GM12878 (cell line): ENCODE data around the gene OR1I1. TPM values are rescaled to one million over a fixed set of nuclear protein-coding genes. Genes with fewer than 3 reads are reported as not detected.

Experiments
- ATAC-seq: fragments of 200-7000 bp; cut with Tn5 transposase; 3 replicates; pipeline ENCODE4 v1.9.1; 2020; ENCODE audit warnings: mild to moderate bottlenecking, moderate library complexity
- BruUV-seq: library from RNA; stranded (reverse); fragments of 400-500 nt; replicated peaks from 2 replicates; lab custom pipeline; 2021; lab: Mats Ljungman, UMichigan
- CTCF ChIA-PET: fragments of 300-600 bp; sonication (Branson Sonifier 250); formaldehyde crosslinking; extraction: SDS; loops from one replicate; lab custom pipeline; 2021; ENCODE audit warnings: inconsistent platforms; lab: Yijun Ruan, JAX
- POLR2A ChIA-PET: fragments of 350-600 bp; formaldehyde crosslinking; extraction: SDS; loops from one replicate; lab custom pipeline; 2021; ENCODE audit warnings: inconsistent platforms; lab: Charles Lee
- RAD21 ChIA-PET: fragments of 300-600 bp; sonication (Branson Sonifier 250); formaldehyde crosslinking; loops from one replicate; lab custom pipeline; 2023; ENCODE audit warnings: antibody characterized with exemption; ENCODE audit not compliant: unreplicated experiment; lab: Charles Lee
- SMC1A ChIA-PET: fragments of 300-600 bp; sonication (Branson Sonifier 250); formaldehyde crosslinking; loops from one replicate; lab custom pipeline; 2023; ENCODE audit not compliant: unreplicated experiment, uncharacterized antibody; lab: Charles Lee
- DNase-seq: peaks from one replicate; pipeline ENCODE4 v3.0.0-alpha.2; 2011; ENCODE audit warnings: low read depth, low spot score
- FAIRE-seq: peaks from 3 replicates; lab custom pipeline; 2011; peaks lifted over from hg19 to GRCh38; lab: Jason Lieb, UNC
- H2AFZ ChIP-seq: 2 replicates; pipeline ENCODE4 v1.6.0; 2011; ENCODE audit warnings: low read depth, low read length, control low read depth; ENCODE audit not compliant: control insufficient read depth
- H3K27ac ChIP-seq: 2 replicates; pipeline ENCODE4 v1.5.1; 2011; ENCODE audit warnings: control low read depth; ENCODE audit not compliant: control insufficient read depth, insufficient read depth
- H3K27me3 ChIP-seq, 2 experiments: replicated peaks in 1 of 2; 2 replicates each; pipeline versions ENCODE4 v1.6.0 to v1.6.1; 2011; ENCODE audit warnings: low read length in 1 of 2; ENCODE audit not compliant: control insufficient read depth in 2 of 2, insufficient read depth in 2 of 2
- H3K36me3 ChIP-seq, 2 experiments: 2 replicates each; pipeline ENCODE4 v1.5.1; 2011; ENCODE audit warnings: low read length in 1 of 2; ENCODE audit not compliant: control insufficient read depth in 2 of 2, insufficient read depth in 2 of 2
- H3K4me1 ChIP-seq: 2 replicates; pipeline ENCODE4 v1.6.1; 2011; ENCODE audit warnings: mild to moderate bottlenecking, low read length, moderate library complexity, mixed read lengths; ENCODE audit not compliant: control insufficient read depth, insufficient read depth
- H3K4me2 ChIP-seq: 2 replicates; pipeline ENCODE4 v1.6.0; 2011; ENCODE audit warnings: control low read depth; ENCODE audit not compliant: control insufficient read depth, insufficient read depth
- H3K4me3 ChIP-seq: fragments of 200-600 bp; sonication (generic); 2 replicates; pipeline ENCODE4 v1.5.1; 2016
- H3K79me2 ChIP-seq: 2 replicates; pipeline ENCODE4 v1.6.0; 2011; ENCODE audit warnings: low read length; ENCODE audit not compliant: control insufficient read depth, insufficient read depth
- H3K9ac ChIP-seq: 2 replicates; pipeline ENCODE4 v1.8.0; 2011; ENCODE audit warnings: low read length, control low read depth, mixed read lengths; ENCODE audit not compliant: control insufficient read depth, insufficient read depth
- H3K9me3 ChIP-seq: replicated peaks from 3 replicates; pipeline ENCODE4 v1.5.1; 2011; ENCODE audit warnings: mild to moderate bottlenecking, low read length; ENCODE audit not compliant: control insufficient read depth, insufficient read depth
- H4K20me1 ChIP-seq: 2 replicates; pipeline ENCODE4 v1.6.0; 2011; ENCODE audit not compliant: control insufficient read depth, insufficient read depth
- BCLAF1 ChIP-seq: fragments of 450-650 bp; IDR thresholded peaks from 2 replicates; pipeline ENCODE4 v1.6.1; 2017; ENCODE audit warnings: antibody characterized with exemption, mild to moderate bottlenecking, moderate library complexity
- ELK1 ChIP-seq: IDR thresholded peaks from 2 replicates; pipeline ENCODE4 v1.6.1; 2012; ENCODE audit warnings: low read depth, low read length, improper control_type of control experiment
- JUNB ChIP-seq: IDR thresholded peaks from 2 replicates; pipeline ENCODE4 v1.6.1; 2016; ENCODE audit warnings: antibody characterized with exemption, mild to moderate bottlenecking
- KLF5 ChIP-seq: fragments of 450-650 bp; IDR thresholded peaks from 2 replicates; pipeline ENCODE4 v1.6.1; 2014; ENCODE audit warnings: mild to moderate bottlenecking; ENCODE audit not compliant: partially characterized antibody
- MYB ChIP-seq: fragments of 150-350 bp; IDR thresholded peaks from 2 replicates; pipeline ENCODE4 v1.6.1; 2014; ENCODE audit warnings: mild to moderate bottlenecking, low read depth, low read length, borderline replicate concordance
- NBN ChIP-seq: fragments of 450-650 bp; IDR thresholded peaks from 2 replicates; pipeline ENCODE4 v1.6.1; 2016
- NFYA ChIP-seq: IDR thresholded peaks from 2 replicates; pipeline ENCODE4 v1.6.1; 2011; ENCODE audit warnings: low read depth, mild to moderate bottlenecking, low read length, improper control_type of control experiment, borderline replicate concordance
- NR2C2 ChIP-seq: IDR thresholded peaks from 2 replicates; pipeline ENCODE4 v1.6.1; 2011; ENCODE audit warnings: borderline replicate concordance, low read depth; ENCODE audit not compliant: control insufficient read depth, insufficient read length
- PKNOX1 ChIP-seq: fragments of 450-650 bp; IDR thresholded peaks from 2 replicates; pipeline ENCODE4 v1.6.1; 2016; ENCODE audit warnings: mild to moderate bottlenecking
- RUNX3 ChIP-seq: IDR thresholded peaks from 2 replicates; pipeline ENCODE4 v1.6.1; 2012; ENCODE audit warnings: low read length, inconsistent platforms
- STAT1 ChIP-seq: fragments of 450-650 bp; conservative IDR thresholded peaks from 2 replicates; pipeline ENCODE4 v1.6.1; 2014; ENCODE audit warnings: antibody characterized with exemption, mild to moderate bottlenecking
- WGBS: methylation state at CpG from one replicate; pipeline ENCODE4 v1.1.6; 2016; ENCODE audit warnings: low lambda C conversion rate; ENCODE audit not compliant: insufficient replicate concordance, insufficient coverage; ENCODE audit errors: missing lambda C conversion rate; 5-methylcytosine and 5-hydroxymethylcytosine counted together
- in situ Hi-C: fragments of 300-500 bp; cut with MboI; formaldehyde crosslinking; loops from 9 replicates; pipeline ENCODE4 v1.14.3; 2018; ENCODE audit warnings: mixed read lengths
- intact Hi-C: fragments of 100-400 bp; cut with micrococcal nuclease; formaldehyde crosslinking; loops from one replicate; pipeline ENCODE4 v1.14.2; 2022; ENCODE audit not compliant: unreplicated experiment
- polyA plus RNA-seq, 11 experiments: library from polyadenylated mRNA; depleted of rRNA in 4 of 11; unstranded in 6 of 11; stranded (reverse) in 5 of 11; fragments of >200 nt; fragmentation: Nextera tagmentation in 4 of 11; fragmentation: Illumina TruSeq in 1 of 11; extraction: Ambion mirVana in 4 of 11; extraction: Trizol in 1 of 11; gene quantifications; 1 replicate in 1 of 11; 2 replicates in 10 of 11; pipeline versions ENCODE4 v1.2.1 to v1.2.3, GENCODE V29; 2011 to 2016; ENCODE audit warnings: inconsistent platforms in 2 of 11, missing spikeins in 2 of 11, low read depth in 1 of 11
- total RNA-seq, 4 experiments: library from RNA; depleted of rRNA in 3 of 4; stranded (reverse); fragments of >200 nt in 3 of 4; fragmentation: Illumina TruSeq in 1 of 4; extraction: Trizol in 1 of 4; gene quantifications; 2 replicates each; pipeline versions ENCODE4 v1.2.1 to v1.2.3, GENCODE V29; 2013 to 2021
- TF ChIP-seq, protein P1 (sequence below): fragments of 450-650 bp; IDR thresholded peaks from 2 replicates; pipeline ENCODE4 v1.6.1; 2016; ENCODE audit warnings: mild to moderate bottlenecking, moderate library complexity, borderline replicate concordance
- TF ChIP-seq, protein P2 (sequence below), 3 experiments: IDR thresholded peaks in 2 of 3; conservative IDR thresholded peaks in 1 of 3; 2 replicates each; pipeline ENCODE4 v1.5.1; 2011; ENCODE audit warnings: low read depth in 3 of 3, low read length in 3 of 3, mild to moderate bottlenecking in 3 of 3, control low read depth in 2 of 3, moderate library complexity in 2 of 3, inconsistent platforms in 1 of 3, mixed read lengths in 1 of 3; ENCODE audit not compliant: control insufficient read depth in 2 of 3, insufficient read depth in 1 of 3; ENCODE audit errors: extremely low read depth in 1 of 3

The OR1I1 gene
- total and polyA plus RNA-seq, 10 of the 15 experiments (the other 5 are each of a cell fraction or from before 2014, with no cell fraction given) = not detected

- Histone ChIP-seq H3K27me3 (peaks cover 3 to 5% of the 10 kb centered on the region in 2 experiments; a peak in 2 of 4 replicates), H3K4me2 (no peak overlapping the region), H3K4me3 (no peak overlapping the region), H4K20me1 (no peaks in the 10 kb centered on the region), H3K79me2 (no peaks in the 10 kb centered on the region), H3K9ac (no peak overlapping the region), H3K4me1 (no peaks in the 10 kb centered on the region), H3K27ac (no peak overlapping the region), H2AFZ (no peak overlapping the region), H3K9me3 (no peaks in the 10 kb centered on the region; the same call in 2 of the 3 replicates), H3K36me3 (no peaks in the 10 kb centered on the region)
- ChIA-PET POLR2A (no interaction called here), CTCF (interaction anchor here (1.1 kb wide), 1 partner anchor 12 kb away, joined by 3 read pairs; no protein-coding TSS in a partner anchor), RAD21 (no interaction called here), SMC1A (no interaction called here)
- DNase-seq (no peak), ATAC-seq (no peak), FAIRE-seq (no peak)
- intact Hi-C loops (no loop called here), in situ Hi-C loops (no loop called here)
- BruUV-seq = no TSS peak
- whole genome bisulfite sequencing = 0% methylated on average over 1 of the region's 1 CpG
- TF ChIP-seq BCLAF1 (no peak), PKNOX1 (no peak), MYB (no peak), RUNX3 (no peak), STAT1 (no peak), ELK1 (no peak), NFYA (no peak), NBN (no peak), KLF5 (no peak), NR2C2 (no peak), JUNB (no peak)
- TF ChIP-seq, protein P1, sequence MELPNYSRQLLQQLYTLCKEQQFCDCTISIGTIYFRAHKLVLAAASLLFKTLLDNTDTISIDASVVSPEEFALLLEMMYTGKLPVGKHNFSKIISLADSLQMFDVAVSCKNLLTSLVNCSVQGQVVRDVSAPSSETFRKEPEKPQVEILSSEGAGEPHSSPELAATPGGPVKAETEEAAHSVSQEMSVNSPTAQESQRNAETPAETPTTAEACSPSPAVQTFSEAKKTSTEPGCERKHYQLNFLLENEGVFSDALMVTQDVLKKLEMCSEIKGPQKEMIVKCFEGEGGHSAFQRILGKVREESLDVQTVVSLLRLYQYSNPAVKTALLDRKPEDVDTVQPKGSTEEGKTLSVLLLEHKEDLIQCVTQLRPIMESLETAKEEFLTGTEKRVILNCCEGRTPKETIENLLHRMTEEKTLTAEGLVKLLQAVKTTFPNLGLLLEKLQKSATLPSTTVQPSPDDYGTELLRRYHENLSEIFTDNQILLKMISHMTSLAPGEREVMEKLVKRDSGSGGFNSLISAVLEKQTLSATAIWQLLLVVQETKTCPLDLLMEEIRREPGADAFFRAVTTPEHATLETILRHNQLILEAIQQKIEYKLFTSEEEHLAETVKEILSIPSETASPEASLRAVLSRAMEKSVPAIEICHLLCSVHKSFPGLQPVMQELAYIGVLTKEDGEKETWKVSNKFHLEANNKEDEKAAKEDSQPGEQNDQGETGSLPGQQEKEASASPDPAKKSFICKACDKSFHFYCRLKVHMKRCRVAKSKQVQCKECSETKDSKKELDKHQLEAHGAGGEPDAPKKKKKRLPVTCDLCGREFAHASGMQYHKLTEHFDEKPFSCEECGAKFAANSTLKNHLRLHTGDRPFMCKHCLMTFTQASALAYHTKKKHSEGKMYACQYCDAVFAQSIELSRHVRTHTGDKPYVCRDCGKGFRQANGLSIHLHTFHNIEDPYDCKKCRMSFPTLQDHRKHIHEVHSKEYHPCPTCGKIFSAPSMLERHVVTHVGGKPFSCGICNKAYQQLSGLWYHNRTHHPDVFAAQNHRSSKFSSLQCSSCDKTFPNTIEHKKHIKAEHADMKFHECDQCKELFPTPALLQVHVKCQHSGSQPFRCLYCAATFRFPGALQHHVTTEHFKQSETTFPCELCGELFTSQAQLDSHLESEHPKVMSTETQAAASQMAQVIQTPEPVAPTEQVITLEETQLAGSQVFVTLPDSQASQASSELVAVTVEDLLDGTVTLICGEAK = no peak
- TF ChIP-seq, protein P2, sequence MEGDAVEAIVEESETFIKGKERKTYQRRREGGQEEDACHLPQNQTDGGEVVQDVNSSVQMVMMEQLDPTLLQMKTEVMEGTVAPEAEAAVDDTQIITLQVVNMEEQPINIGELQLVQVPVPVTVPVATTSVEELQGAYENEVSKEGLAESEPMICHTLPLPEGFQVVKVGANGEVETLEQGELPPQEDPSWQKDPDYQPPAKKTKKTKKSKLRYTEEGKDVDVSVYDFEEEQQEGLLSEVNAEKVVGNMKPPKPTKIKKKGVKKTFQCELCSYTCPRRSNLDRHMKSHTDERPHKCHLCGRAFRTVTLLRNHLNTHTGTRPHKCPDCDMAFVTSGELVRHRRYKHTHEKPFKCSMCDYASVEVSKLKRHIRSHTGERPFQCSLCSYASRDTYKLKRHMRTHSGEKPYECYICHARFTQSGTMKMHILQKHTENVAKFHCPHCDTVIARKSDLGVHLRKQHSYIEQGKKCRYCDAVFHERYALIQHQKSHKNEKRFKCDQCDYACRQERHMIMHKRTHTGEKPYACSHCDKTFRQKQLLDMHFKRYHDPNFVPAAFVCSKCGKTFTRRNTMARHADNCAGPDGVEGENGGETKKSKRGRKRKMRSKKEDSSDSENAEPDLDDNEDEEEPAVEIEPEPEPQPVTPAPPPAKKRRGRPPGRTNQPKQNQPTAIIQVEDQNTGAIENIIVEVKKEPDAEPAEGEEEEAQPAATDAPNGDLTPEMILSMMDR (IDR thresholded peaks at IDR 0.05 in 2 of 3, conservative IDR thresholded peaks at IDR 0.05 in 1 of 3; ENCODE audit: control insufficient read depth in 2 of 3, extremely low read depth in 1 of 3, insufficient read depth in 1 of 3, low read depth in 3 of 3, low read length in 3 of 3) = no peak
Measured at GRCh38 chr19:15104003-15104402, 22.0 kb downstream of the OR1I1 start.
